ENCODE results near the gene DENND4B.
"Not testable (repeated sequence)": the region's sequence is repeated elsewhere in the genome, so short reads cannot be mapped to it uniquely, and the experiment has no call there.

DENND4B gene, protein sequence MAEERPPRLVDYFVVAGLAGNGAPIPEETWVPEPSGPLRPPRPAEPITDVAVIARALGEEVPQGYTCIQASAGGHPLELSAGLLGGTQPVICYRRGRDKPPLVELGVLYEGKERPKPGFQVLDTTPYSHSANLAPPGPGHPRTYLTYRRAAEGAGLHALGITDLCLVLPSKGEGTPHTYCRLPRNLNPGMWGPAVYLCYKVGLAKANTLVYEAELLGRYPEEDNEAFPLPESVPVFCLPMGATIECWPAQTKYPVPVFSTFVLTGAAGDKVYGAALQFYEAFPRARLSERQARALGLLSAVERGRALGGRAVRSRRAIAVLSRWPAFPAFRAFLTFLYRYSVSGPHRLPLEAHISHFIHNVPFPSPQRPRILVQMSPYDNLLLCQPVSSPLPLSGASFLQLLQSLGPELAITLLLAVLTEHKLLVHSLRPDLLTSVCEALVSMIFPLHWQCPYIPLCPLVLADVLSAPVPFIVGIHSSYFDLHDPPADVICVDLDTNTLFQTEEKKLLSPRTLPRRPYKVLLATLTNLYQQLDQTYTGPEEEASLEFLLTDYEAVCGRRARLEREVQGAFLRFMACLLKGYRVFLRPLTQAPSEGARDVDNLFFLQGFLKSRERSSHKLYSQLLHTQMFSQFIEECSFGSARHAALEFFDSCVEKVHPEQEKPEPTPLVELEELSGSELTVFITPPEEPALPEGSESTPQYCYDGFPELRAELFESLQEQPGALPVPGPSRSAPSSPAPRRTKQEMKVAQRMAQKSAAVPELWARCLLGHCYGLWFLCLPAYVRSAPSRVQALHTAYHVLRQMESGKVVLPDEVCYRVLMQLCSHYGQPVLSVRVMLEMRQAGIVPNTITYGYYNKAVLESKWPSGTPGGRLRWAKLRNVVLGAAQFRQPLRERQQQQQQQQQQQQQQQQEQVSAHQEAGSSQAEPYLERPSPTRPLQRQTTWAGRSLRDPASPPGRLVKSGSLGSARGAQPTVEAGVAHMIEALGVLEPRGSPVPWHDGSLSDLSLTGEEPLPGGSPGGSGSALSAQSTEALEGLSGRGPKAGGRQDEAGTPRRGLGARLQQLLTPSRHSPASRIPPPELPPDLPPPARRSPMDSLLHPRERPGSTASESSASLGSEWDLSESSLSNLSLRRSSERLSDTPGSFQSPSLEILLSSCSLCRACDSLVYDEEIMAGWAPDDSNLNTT (N-terminal part only)

DNA sequence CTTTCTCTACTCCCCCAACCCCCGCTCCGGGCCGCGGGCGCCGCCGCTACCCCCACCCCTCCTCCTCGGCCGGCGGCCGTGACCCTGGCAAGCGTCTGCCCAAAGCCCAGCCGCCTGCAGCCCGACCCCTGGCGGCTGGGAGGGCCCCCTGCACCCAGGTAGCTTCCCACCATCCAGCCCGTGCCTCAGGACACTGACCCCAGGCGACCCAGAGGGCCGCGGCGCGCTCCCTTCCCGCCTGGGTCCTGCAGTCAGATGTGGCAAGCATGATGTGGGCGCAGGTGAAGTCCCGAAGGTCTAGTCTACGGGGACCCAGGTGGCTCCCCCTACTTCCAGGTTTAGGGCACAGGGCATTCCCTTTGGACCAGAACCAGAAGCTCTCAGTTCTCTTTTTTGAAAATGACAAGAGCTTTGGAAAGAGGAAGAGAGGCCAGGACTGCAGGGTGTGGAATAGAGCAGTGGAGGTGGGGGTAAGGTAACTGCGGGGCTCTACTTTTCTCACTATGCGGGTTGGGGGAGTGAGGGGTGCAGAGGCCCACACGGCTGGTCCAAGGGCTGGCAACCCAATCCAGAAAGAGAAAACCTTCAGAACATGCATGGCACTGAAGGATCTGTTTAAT is at the start of gene DENND4B:
DENND4B (minus strand) TSS at position 97 of the 620 bp plus-strand sequence. CDS start 2,344 bp downstream, outside the sequence.
- peak; percentile 74 for DNase-seq (ENCODE audit: low spot score)

GRCh38 chr1:153995640-153996039 is 49.1 kb upstream of the DENND4B start:
- DNase-seq (ENCODE audit: low spot score) = no peak

DNA sequence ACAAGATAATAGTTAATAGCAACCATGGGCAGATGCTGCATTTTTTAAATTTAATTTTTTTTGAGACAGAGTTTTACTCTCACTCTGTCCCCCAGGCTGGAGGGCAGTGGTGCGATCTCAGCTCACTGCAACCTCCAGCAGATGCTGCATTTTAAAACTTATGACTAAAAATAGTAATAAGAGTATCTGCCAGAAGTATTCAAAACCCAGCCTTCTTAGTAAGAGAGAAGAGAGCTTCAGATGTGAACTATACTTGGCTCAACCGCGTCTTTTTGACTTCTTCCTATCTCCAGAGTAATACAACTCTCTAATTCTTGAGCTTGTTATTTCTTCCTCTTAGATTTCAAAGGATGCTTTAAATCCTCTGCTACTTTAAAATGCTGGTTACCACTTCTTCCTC is 48.7 kb upstream of the DENND4B start:
- DNase-seq (ENCODE audit: low spot score) = no peak

- DNase-seq (ENCODE audit: low spot score) = no peak
Observed at GRCh38 chr1:153991806-153992205, 45.3 kb upstream of the DENND4B start.

- DNase-seq (ENCODE audit: low spot score) = no peak
Observed at GRCh38 chr1:153991151-153991630, 44.7 kb upstream of the DENND4B start.

DNA sequence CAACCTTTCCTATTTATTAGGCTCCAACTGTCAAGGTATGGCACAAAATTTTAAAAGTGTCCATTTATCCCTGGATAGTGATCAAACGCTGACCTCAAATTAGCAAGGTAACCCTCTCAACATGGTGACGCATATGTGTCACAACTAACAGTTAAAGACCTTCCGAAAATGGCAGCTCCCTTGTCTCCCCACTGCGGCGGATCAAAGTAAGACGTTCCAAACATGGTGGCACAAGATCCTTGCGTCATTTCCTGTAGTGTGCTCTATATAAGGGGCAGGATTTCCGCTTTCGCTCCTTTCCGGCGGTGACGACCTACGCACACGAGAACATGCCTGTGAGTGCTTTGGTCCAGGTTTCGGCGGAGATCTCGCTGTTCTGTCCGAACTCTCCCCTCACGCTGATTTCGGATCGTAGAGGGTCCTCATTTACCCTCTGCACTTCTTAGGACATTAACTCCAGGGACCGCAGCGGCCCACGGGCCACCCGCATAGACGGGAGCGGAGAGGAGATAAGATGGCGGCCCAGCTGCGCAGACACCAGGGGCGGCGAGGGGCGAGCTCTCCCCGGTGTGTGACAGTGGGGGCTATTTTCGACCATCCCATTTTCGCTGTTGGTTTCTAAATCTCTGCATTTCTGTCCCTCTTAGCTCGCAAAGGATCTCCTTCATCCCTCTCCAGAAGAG is 44.1 kb upstream of the DENND4B start, which contains the start of gene RPS27:
RPS27 (plus strand) TSS at position 295 of the 683 bp plus-strand sequence; CDS start at position 330, 35 bp downstream.
- peak; percentile 96 for DNase-seq (ENCODE audit: low spot score)

DNA sequence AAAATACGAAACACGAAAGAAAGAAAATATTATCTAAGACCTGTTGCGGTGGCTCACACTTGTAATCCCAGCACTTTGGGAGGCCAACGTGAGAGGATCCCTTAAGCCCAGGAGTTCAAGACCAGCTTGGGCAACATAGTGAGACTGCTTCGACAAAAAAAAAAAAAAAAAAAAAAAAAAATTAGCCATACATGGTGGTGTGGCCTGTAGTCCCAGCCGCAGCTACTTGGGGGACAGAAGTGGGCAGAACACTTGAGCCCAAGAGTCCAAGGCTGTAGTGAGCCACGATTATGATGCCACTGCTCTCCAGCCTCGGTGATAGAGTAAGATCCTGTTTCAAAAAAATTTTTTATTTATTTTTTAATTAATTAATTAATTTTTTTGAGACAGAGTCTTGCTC is 41.1 kb upstream of the DENND4B start:
- DNase-seq (ENCODE audit: low spot score) = no peak

DNA sequence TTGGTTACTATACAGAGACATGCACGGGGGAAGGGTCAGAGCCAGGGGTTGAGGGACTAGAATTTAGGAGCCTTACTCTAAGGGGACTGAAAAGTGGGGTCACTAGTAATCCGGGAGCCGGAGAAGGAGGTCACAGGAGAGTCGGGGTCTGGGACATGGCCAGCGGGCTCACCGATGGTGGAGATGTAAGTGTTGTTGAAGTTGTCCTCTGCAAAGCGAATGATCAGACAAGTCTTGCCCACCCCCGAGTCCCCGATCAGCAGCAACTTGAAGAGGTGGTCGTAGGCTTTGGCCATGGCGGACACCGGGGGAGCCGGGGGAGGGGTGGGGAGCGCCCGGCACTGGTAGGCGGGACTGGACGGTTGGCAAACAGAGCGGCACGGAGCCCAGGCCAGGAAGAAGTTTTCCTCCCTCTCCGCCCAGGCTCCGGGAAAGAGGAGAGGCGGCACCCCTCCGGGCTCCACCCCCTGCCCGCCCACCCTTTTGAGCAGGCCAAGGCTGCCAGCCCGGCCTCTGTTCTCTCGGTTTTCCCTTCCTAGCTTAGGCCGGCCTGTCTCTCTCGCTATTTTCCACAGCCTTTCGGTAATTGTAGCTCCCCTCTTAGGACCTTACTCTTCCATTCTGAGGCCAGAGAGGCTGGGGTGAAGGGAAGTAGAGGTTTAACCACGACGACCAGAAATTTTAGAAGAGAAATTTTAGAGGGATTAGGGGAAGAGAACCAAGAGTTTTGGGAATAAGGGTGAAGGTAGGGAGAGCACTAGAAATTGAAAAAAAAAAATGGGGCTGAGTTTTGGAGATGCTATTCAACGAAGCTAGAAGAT is 39.6 kb upstream of the DENND4B start, which contains the start of gene RAB13:
RAB13 (minus strand) TSS at position 399 of the 821 bp plus-strand sequence; CDS start at position 296, 103 bp downstream.
- DNase-seq (ENCODE audit: low spot score) = no peak

- DNase-seq (ENCODE audit: low spot score) = peak; percentile 27
Observed at GRCh38 chr1:153985341-153985912, 38.9 kb upstream of the DENND4B start.

DNA sequence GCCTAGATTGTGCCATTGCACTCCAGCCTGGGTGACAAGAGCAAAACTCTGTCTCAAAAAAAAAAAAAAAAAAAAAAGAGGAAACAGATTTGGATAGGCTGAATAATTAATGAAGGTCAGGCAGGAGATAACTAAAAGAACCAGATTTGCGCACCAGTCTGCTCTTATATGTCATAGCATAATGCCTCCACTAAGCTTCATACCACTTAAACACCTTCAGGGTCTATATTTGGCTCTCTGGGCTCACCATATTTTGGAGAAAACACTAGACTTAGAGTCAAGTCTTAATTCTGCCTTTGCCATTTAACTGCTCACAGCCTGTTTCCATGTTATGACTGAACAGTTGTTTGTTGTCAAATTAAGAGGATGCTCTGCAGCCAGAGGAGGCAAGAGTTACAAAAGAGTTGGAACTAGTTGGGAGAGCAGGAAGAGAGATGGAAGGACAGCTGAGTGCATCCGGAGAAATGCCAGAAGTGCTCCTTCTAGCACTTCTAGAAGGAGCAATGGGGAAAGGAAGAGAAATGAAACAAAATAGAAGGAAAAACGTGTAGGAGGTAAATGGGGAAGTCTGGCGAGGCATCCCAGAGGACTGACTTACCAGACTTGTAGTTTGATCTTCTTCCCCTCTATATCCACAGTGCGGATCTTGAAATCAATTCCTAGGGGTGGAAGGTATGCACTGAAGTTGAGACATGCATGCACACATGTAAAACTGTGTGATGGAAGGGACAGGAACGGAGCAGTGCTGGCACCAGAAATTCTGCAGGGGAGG is 37.8 kb upstream of the DENND4B start:
- no peak for DNase-seq (ENCODE audit: low spot score)

DNA sequence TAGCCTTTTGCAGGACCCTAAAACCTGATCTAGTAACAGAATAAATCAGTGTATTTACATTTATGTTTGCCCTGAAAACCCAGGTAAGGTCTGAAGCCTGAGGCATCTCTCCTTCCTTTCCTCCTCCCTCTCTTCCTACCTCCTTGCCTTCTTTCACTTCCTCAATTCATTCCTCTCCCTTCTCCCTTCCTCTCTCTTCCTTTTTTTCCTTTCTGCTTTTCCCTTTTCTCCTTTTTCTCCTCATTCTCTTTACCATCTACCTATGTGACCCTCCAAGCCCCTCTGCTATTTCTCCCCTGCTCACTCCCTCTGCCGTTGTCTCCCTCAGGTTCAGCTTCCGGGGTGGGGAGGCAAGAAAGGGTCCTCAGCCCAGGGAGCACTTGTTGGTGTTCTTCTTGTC is 35.2 kb upstream of the DENND4B start:
- not testable (repeated sequence) for DNase-seq (ENCODE audit: low spot score)

- not testable (repeated sequence) for DNase-seq (ENCODE audit: low spot score)
Observed at GRCh38 chr1:153979091-153979490, 32.6 kb upstream of the DENND4B start.

DNA sequence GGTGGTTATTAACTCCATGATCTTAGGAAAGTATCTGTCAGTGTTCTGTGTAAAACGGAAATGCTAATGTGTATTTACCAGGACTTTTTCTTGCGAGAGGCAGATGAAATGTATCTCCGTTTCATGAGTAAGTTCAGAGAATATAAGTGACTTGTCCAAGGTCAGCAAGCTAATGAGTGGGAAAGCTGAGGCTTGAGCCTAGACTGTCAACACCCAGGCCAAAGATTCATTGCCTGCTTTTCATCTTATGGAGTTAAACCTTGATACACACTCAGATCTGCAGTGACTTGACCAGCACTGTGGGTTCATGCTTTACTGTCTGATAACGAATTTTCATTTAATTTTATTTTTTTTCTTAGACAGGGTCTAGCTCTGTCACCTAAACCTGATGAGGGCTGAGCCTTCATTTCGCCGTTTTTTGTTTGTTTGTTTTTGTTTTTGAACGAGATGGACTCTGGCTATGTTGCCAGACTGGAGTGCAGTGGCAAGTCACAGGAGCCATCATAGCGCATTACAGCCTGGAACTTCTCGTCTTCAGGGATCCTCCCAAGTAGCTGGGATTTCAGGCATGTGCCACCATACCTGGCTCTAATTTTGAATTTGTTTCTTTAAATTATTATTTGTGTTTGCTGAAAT is 31.9 kb upstream of the DENND4B start:
- DNase-seq (ENCODE audit: low spot score) = no peak

GRCh38 chr1:153977250-153978240 is 31.0 kb upstream of the DENND4B start, which contains the start of gene JTB:
Gene JTB (minus strand): TSS chr1:153977674. CDS start chr1:153977252, 422 bp downstream.
- DNase-seq (ENCODE audit: low spot score) = peak; percentile 79

DNA sequence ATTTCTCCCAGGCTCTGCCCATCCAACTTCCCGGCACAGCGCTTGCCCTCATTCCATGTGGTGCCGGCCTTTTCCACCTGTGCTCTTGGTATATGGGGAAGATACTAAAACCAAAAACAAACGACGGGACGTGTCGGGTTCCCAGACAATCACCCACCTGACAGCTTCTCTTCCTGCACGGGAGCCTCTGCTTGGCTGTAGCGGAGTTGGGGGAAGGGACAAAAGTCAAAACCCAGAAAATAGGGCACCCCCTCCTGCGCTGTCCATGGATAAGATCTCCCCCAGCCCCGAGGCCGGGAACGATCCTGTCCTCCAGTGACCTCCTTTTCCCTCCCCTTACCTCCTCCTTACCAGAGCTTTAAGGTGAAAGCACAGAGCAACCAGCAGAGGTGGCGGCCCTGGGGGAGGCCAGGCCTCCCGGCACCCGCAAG is 30.3 kb upstream of the DENND4B start:
- no peak for DNase-seq (ENCODE audit: low spot score)

DNA sequence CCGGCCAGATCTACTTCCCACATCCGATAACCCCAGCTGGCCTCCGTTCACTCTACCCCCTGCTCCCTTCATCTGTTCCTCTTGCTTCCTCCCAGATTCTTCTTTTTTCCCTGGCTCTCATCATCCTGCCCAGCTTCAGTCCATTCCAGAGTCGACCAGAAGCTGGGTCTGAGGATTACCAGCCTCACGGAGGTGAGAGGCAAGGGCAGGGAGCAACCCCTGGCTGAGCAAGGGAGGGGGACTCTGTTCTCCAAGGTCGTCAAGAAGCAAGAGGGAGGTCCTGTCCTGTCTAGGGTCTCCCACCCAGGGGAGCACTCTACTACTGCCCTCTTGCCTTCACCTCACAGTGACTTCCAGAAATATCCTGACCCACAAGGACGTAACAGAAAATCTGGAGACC is 27.0 kb upstream of the DENND4B start:
- no peak for DNase-seq (ENCODE audit: low spot score)

DNA sequence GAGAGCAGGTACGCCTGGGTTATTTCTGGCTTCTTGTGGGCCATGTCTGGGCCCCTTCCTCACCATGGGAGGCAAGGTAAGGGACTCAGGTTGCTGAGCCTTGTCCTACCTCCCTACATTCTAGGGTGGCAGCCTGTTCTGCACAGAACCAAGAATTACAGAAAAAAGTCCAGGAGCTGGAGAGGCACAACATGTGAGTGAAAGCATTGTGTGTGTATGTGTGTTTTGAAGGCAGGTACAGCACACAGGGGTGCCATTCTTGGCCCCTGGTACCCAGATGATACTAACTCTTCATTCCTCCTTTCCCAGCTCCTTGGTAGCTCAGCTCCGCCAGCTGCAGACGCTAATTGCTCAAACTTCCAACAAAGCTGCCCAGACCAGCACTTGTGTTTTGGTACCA is 26.6 kb upstream of the DENND4B start:
- DNase-seq (ENCODE audit: low spot score) = no peak

Measured in CD4-positive, alpha-beta T cell treated with Interleukin-15 for 4 hours (primary cell).